H54 (cell line): ENCODE measurements around the gene BEGAIN.

Source experiments
- DNase-seq: peaks from one replicate; pipeline ENCODE4 v3.0.0; 2011; ENCODE audit warnings: low spot score, mixed read lengths; ENCODE audit not compliant: insufficient read length
- FAIRE-seq: peaks from 3 replicates; lab custom pipeline; 2011; peaks lifted over from hg19 to GRCh38; lab: Jason Lieb, UNC
- POLR2A ChIP-seq: IDR thresholded peaks from 2 replicates; pipeline ENCODE4 v1.6.1; 2011; ENCODE audit warnings: low read depth, mild to moderate bottlenecking, low read length

Gene BEGAIN

DNA sequence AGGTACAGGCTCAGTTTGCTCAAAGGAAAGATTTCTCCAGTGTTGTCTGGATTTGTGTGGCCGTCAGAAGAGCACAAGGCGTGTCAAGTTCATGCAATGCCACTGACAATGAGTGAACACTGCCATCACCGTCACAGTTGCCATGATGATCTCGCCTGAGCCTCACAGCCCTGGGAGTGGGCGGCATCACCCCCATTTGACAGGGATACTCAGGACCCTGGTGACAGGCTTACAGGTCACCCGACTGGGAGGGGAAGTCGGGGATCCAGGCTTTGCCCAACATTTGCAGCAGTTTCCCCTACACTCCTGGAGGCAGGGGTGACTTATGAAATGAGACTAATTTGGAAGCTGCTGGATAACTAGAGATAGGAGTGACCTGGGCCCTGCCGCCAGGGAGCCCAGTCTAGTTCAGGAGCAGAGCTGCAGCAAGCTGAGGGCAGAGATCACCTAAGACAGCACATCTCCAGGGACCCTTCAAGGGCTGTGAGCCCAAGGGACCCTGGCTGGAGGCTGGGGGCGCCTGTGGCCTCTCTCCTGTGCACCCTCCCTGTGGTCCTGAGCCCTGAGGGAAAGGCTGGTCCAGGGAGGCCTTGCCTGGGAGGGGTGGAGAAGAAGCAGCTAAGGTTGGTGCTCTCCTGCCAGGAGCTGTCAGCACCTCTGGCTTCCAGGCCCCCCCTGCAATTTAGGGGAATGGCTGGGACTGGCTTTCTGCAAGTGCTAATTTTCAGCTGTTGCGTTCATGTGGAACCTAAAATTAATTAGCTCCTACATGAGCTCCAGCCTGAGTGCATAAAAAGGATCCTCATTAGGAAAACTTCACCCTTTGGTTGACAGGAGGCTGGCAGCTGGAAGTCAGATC, 32.4 kb upstream of the BEGAIN start:
- TF ChIP-seq POLR2A = no peak
- FAIRE-seq (no peak), DNase-seq (no peak)

DNA sequence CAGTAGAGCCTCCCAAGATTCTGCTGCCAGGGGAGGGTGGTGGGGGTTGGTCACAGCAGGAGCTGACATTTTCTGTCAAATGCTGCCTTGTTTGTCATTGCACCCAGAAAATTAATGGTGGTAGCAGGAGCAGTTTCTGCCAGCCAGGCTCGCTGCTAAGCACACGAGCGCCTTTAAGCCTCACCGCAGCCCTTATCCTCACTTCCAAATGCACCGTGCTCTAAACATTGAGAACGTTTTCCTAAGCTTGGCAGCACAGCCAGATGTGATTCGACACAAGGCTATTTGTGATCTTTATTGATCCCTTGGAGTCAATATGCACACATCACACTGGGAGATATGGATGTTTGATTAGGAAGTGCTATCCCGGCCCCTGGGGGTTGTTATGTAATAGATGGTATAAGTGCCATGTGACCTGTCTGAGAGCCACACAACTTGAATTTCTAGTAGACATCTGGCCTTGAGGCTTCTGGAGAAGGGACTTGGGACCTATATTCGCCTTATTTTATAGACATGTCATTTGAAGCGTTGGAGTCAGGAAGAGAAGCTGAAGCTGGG, 31.6 kb upstream of the BEGAIN start:
- DNase-seq (no peak), FAIRE-seq (no peak)
- TF ChIP-seq POLR2A = no peak

DNA sequence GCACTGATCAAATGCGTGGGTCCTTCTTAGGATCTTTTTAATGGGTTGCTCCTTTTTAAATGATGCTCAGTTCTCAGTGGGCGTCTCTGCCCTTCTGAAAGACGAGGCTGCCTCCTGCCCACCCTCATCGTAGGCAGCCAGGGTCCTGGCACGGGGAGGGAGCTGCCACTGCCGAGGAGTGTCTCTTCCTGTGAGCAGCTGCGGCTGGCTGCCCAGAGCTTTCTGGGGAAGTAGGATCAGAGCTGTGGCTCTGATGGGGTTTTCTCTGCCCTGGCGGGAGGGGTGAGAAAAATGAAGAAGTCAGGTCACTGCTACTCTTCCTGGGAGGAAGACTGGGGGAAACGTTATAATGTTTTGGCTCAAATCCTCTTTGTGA, 31.1 kb upstream of the BEGAIN start:
- no peak for FAIRE-seq
- no peak for TF ChIP-seq POLR2A
- DNase-seq = no peak

- no peak for FAIRE-seq
- no peak for TF ChIP-seq POLR2A
- no peak for DNase-seq
Observed at GRCh38 chr14:100617410-100618317, 30.4 kb upstream of the BEGAIN start.

GRCh38 chr14:100616854-100617409, 29.7 kb upstream of the BEGAIN start:
- DNase-seq = no peak
- TF ChIP-seq POLR2A = no peak
- FAIRE-seq = no peak

- no peak for FAIRE-seq
- no peak for DNase-seq
- TF ChIP-seq POLR2A = no peak
Observed at GRCh38 chr14:100615736-100616695, 28.8 kb upstream of the BEGAIN start.

DNA sequence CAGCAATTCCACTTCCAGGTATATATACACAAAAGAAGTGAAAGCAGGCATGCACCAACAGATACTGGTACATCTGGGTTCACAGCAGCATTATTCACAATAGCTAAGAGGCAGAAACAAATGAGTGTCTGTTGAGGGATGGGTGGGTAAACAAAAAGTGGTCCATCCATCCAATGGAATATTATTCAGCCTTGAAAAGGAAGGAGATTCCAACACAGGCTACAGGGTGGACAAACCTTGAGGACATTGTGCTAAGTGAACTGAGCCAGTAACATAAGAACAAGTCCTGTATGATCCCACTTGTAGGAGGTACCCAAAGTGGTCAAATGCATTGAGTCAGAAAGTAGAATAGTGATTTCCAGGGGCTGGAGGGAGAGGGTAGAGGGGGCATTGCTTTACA, 27.6 kb upstream of the BEGAIN start:
- FAIRE-seq (no peak), DNase-seq (no peak)
- no peak for TF ChIP-seq POLR2A

DNA sequence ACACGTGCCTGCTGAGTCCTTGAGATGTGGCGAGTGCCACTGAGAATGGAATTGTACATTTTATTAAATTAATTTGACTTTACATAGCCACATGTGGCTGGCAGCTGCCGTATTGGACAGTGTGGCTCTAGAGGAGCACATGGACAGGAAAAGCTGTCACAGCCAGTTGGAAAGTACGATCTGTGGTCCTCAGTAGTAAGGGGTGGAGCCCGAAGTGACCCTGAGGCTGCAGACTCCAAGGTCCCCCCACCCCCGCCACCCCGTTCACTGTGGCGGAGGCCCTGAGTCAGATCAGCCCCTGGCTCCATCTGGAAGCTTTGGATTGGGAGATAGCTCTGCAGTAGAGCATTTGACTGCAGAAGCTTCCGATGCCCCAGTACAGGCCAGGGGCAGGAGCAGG, 25.8 kb upstream of the BEGAIN start:
- FAIRE-seq (no peak), DNase-seq (no peak)
- no peak for TF ChIP-seq POLR2A

DNA sequence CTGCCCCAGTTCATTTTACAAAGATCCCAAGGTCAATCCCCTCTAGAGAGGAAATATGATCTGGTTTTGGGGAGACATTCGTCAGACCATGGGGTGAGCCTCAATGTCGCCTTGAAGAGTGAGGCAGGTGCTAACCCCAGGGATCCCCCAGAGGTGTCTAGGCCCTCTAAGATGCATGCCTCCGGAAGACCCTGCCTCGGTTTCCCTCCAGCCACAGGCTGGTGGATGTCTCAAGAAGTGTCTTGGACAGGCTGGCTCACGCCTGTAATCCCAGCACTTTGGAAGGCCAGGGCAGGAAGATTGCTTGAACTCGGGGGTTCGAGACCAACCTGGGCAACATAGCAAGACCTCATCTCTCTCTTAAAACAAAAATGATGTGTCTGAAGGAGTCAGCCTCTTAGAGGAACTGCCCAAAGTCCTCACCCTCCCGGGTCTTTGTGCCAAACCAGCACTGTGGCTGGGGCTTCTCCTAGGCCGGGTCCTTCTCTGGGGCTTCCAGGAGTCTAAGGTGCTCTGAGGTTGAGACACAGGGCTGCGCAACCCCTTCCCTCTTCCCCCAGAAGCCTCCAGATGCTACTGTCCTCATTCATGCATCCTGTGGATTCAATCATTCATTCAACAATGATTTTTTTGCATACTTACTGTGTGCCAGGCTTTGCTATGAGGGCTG, 24.7 kb upstream of the BEGAIN start:
- FAIRE-seq = no peak

DNA sequence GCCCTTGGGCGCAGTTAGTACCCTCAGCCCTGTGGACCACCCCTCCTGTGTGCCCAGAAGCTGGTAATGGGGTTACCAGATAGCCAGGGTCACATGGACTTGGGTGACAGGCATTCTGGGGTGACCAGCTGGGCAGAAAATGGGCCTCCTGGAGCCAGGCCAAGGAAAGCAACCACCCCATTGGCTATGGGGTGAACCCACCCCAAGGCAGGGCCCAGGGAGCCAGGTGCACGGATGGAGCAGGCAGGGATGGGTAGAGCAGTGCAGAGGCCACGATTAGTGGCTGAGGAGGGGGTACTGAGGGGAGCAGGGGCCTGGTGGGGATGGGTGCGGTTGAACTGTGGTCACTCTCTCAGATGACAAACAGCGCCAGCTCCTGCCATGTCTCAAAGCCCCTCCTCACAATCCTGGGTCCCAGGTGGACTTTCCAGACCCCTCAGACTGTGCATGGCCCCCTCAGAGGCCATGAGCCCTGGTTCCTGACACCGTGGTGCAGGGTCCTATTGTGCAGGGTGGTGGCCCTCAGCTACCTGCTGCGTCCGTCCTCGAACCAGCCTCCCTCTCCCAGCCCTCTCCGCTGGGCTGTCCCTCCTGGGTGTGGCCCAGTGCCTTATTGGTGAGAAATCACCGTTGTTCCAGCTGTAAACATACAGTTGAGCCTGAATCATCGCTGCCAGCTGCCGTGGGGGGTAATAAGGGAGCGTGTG, 23.4 kb upstream of the BEGAIN start:
- peak; percentile 97 for FAIRE-seq
- peak; percentile 96 for DNase-seq
- TF ChIP-seq POLR2A = no peak

More for the DNA sequence above, 24.7 kb upstream of the BEGAIN start:
- TF ChIP-seq POLR2A = no peak
- DNase-seq = no peak

DNA sequence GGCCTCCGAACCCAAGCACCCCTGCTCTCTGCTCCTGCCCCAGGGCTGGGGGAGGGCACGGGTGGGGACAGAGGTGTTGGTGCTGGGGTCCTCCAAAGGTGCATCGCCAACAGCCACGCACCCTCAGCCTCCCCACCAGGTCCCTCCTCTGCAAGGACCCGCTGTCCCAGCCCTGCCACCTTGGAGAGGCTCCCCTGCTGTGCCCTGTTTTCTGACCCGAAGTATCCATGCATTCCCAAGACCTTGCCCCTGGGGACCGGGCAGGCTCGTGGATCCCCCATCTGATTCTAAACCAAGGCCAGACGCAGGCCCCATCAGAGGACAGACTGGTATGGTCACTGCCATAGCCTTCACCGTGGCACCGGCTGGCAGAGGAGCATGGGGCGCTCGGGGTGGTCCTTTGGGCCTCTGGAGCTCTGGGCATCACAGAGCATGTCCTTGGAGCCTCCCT, 22.7 kb upstream of the BEGAIN start:
- TF ChIP-seq POLR2A = no peak
- no peak for DNase-seq
- FAIRE-seq = no peak
